Measurements from ENCODE around the gene JAG1. TPM values are rescaled to one million over a fixed set of nuclear protein-coding genes. Genes with fewer than 3 reads are reported as not detected.
A peak's percentile ranks its signal among the peaks of the same experiment; 100 is the strongest.

The JAG1 gene
- polyA plus RNA-seq, 4 donors: 6.3 to 63.7 (median 15.7) TPM

GRCh38 chr20:10707068-10707467 is 33.3 kb upstream of the JAG1 start:
- no peak for DNase-seq
- no peak for FAIRE-seq
- H3K4me1 ChIP-seq (ENCODE audit: control insufficient read depth in 3 of 3, insufficient read depth in 2 of 3, low read depth in 1 of 3, low read length in 2 of 3): peaks cover 5 to 30% (median 6%) of the 10 kb centered on the region in 3 donors
- H3K36me3 ChIP-seq (ENCODE audit: control insufficient read depth in 3 of 3, insufficient read depth in 2 of 3, low read depth in 1 of 3, low read length in 3 of 3): no peaks in the 10 kb centered on the region
- H3K4me3 ChIP-seq (ENCODE audit: low read depth in 1 of 3, low read length in 3 of 3): no peak overlapping the region
- no peaks in the 10 kb centered on the region for H3K27me3 ChIP-seq (ENCODE audit: control insufficient read depth in 3 of 3, insufficient read depth in 3 of 3, low read length in 3 of 3)
- H3K27ac ChIP-seq (ENCODE audit: low read depth in 1 of 3, low read length in 2 of 3): no peak overlapping the region
- no peaks in the 10 kb centered on the region for H3K9me3 ChIP-seq (ENCODE audit: control insufficient read depth in 2 of 2, insufficient read depth in 1 of 2, low read depth in 1 of 2, low read length in 1 of 2)
- 82 to 96% (median 91%) methylated on average over 4 of the region's 4 CpGs for WGBS, 3 donors

- WGBS, 3 donors: 95 to 98% (median 97%) methylated on average over 12 of the region's 12 CpGs
- Histone ChIP-seq H3K9me3 (ENCODE audit: control insufficient read depth in 2 of 2, insufficient read depth in 1 of 2, low read depth in 1 of 2, low read length in 1 of 2) (no peaks in the 10 kb centered on the region), H3K27ac (ENCODE audit: low read depth in 1 of 3, low read length in 2 of 3) (no peak overlapping the region), H3K4me3 (ENCODE audit: low read depth in 1 of 3, low read length in 3 of 3) (no peak overlapping the region), H3K36me3 (ENCODE audit: control insufficient read depth in 3 of 3, insufficient read depth in 2 of 3, low read depth in 1 of 3, low read length in 3 of 3) (no peaks in the 10 kb centered on the region), H3K27me3 (ENCODE audit: control insufficient read depth in 3 of 3, insufficient read depth in 3 of 3, low read length in 3 of 3) (no peaks in the 10 kb centered on the region), H3K4me1 (ENCODE audit: control insufficient read depth in 3 of 3, insufficient read depth in 2 of 3, low read depth in 1 of 3, low read length in 2 of 3) (peaks cover 5 to 29% (median 6%) of the 10 kb centered on the region in 3 donors)
- FAIRE-seq: no peak
- DNase-seq: no peak
Observed at GRCh38 chr20:10706460-10706811, 32.6 kb upstream of the JAG1 start.

DNA sequence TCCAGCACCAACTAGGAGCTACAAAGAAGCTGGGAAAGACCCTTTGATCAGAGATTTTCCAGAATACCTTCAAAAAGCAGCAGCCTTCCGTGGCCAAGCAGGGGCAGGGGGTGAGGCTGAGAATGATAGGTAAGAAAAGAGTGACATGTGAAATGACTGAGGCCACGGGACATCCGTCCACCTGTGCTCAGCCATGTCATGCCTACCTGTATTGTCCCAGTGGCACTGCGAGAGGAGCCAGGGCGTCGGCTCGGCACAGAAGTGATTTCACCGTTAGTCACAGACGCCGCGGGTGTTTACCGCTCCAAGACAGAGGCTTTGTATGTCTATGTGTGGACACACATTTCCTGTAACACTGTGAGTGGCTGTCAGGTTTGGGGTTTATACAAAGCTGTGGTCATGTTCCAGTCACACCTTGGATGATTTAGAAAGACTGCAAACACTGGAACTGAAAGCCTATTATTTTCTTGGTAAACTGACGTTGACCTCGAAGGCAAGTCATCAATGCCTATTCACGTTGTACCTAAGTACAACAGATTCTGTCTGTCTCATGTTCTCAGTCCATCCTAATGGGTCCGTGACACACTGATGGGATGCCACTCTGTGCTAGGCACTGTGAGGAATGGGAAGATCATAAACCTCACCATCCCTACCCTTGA is 32.1 kb upstream of the JAG1 start:
- no peaks in the 10 kb centered on the region for H3K36me3 ChIP-seq (ENCODE audit: control insufficient read depth in 3 of 3, insufficient read depth in 2 of 3, low read depth in 1 of 3, low read length in 3 of 3)
- no peak overlapping the region for H3K4me3 ChIP-seq (ENCODE audit: low read depth in 1 of 3, low read length in 3 of 3)
- FAIRE-seq (no peak), DNase-seq (no peak)
- H3K4me1 ChIP-seq (ENCODE audit: control insufficient read depth in 3 of 3, insufficient read depth in 2 of 3, low read depth in 1 of 3, low read length in 2 of 3): peaks cover 4 to 27% (median 5%) of the 10 kb centered on the region in 3 donors
- no peak overlapping the region for H3K27ac ChIP-seq (ENCODE audit: low read depth in 1 of 3, low read length in 2 of 3)
- 86 to 94% (median 91%) methylated on average over 16 of the region's 16 CpGs for WGBS, 3 donors
- H3K9me3 ChIP-seq (ENCODE audit: control insufficient read depth in 2 of 2, insufficient read depth in 1 of 2, low read depth in 1 of 2, low read length in 1 of 2): no peaks in the 10 kb centered on the region
- no peaks in the 10 kb centered on the region for H3K27me3 ChIP-seq (ENCODE audit: control insufficient read depth in 3 of 3, insufficient read depth in 3 of 3, low read length in 3 of 3)

GRCh38 chr20:10701607-10702006 is 27.8 kb upstream of the JAG1 start:
- no peaks in the 10 kb centered on the region for H3K27me3 ChIP-seq (ENCODE audit: control insufficient read depth in 3 of 3, insufficient read depth in 3 of 3, low read length in 3 of 3)
- H3K4me3 ChIP-seq (ENCODE audit: low read depth in 1 of 3, low read length in 3 of 3): no peak overlapping the region
- DNase-seq (no peak), FAIRE-seq (no peak)
- peaks cover 0 to 1% of the 10 kb centered on the region in 2 donors for H3K9me3 ChIP-seq (ENCODE audit: control insufficient read depth in 2 of 2, insufficient read depth in 1 of 2, low read depth in 1 of 2, low read length in 1 of 2)
- WGBS, 3 donors: 87 to 94% (median 88%) methylated on average over 1 of the region's 1 CpG
- H3K27ac ChIP-seq (ENCODE audit: low read depth in 1 of 3, low read length in 2 of 3): no peak overlapping the region
- H3K36me3 ChIP-seq (ENCODE audit: control insufficient read depth in 3 of 3, insufficient read depth in 2 of 3, low read depth in 1 of 3, low read length in 3 of 3): no peaks in the 10 kb centered on the region
- H3K4me1 ChIP-seq (ENCODE audit: control insufficient read depth in 3 of 3, insufficient read depth in 2 of 3, low read depth in 1 of 3, low read length in 2 of 3): peaks cover 0 to 19% (median 4%) of the 10 kb centered on the region in 3 donors

DNA sequence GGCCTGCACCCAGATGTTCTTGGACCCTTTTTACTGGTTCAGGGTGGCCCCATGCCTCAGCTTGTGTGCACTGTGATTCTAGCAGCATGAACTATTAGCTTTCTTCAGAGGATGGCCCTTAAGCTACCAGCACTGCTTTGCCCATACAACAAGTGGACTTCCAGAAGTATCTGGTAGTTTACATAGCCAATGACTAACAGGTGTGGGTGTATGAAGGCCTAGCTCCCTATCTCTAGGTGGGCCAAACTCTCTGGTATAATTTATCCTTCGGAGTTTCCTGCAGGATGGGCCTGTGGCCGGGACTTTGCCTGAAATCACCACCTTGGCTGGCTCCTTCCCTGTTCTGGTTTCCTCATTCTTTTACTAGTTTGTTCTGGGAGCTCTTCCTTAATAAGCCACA is 26.1 kb upstream of the JAG1 start:
- DNase-seq: peak in 1 of 2 donors; percentile 65
- no peaks in the 10 kb centered on the region for H3K36me3 ChIP-seq (ENCODE audit: control insufficient read depth in 3 of 3, insufficient read depth in 2 of 3, low read depth in 1 of 3, low read length in 3 of 3)
- peak overlapping the region; percentile 61 to 63 (median 62) for H3K27ac ChIP-seq (ENCODE audit: low read depth in 1 of 3, low read length in 2 of 3)
- peaks cover 0 to 26% (median 4%) of the 10 kb centered on the region in 3 donors for H3K4me1 ChIP-seq (ENCODE audit: control insufficient read depth in 3 of 3, insufficient read depth in 2 of 3, low read depth in 1 of 3, low read length in 2 of 3)
- WGBS, 3 donors: 8 to 64% (median 32%) methylated on average over 2 of the region's 2 CpGs
- FAIRE-seq: no peak
- peaks cover 0 to 2% of the 10 kb centered on the region in 2 donors for H3K9me3 ChIP-seq (ENCODE audit: control insufficient read depth in 2 of 2, insufficient read depth in 1 of 2, low read depth in 1 of 2, low read length in 1 of 2)
- no peaks in the 10 kb centered on the region for H3K27me3 ChIP-seq (ENCODE audit: control insufficient read depth in 3 of 3, insufficient read depth in 3 of 3, low read length in 3 of 3)
- H3K4me3 ChIP-seq (ENCODE audit: low read depth in 1 of 3, low read length in 3 of 3): no peak overlapping the region

DNA sequence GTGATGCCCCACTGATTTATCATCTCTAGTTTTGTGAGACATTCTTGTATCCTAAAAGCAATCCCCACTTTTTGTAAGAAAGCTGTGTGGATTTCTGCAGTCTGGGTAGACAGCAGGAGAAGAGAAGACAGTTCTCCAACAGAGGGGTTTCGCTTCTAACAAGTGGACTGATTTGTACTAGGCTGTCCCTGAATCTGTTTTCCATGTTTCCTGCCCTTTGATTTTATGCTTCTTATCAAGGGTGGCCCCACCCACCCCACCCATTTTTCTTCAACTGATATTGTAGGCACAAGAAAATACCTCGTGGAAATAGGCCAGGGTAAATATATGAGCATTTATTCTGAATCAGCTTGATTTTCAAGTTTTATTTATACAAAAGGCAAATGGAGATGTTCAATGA is 25.7 kb upstream of the JAG1 start:
- H3K4me3 ChIP-seq (ENCODE audit: low read depth in 1 of 3, low read length in 3 of 3): no peak overlapping the region
- H3K27me3 ChIP-seq (ENCODE audit: control insufficient read depth in 3 of 3, insufficient read depth in 3 of 3, low read length in 3 of 3): no peaks in the 10 kb centered on the region
- peaks cover 0 to 26% (median 4%) of the 10 kb centered on the region in 3 donors for H3K4me1 ChIP-seq (ENCODE audit: control insufficient read depth in 3 of 3, insufficient read depth in 2 of 3, low read depth in 1 of 3, low read length in 2 of 3)
- DNase-seq: peak; percentile 45 to 76
- 17 to 58% (median 44%) methylated on average over 2 of the region's 2 CpGs for WGBS, 3 donors
- H3K27ac ChIP-seq (ENCODE audit: low read depth in 1 of 3, low read length in 2 of 3): peak overlapping the region; percentile 62 to 77 (median 62)
- peaks cover 0 to 2% of the 10 kb centered on the region in 2 donors for H3K9me3 ChIP-seq (ENCODE audit: control insufficient read depth in 2 of 2, insufficient read depth in 1 of 2, low read depth in 1 of 2, low read length in 1 of 2)
- FAIRE-seq: no peak
- no peaks in the 10 kb centered on the region for H3K36me3 ChIP-seq (ENCODE audit: control insufficient read depth in 3 of 3, insufficient read depth in 2 of 3, low read depth in 1 of 3, low read length in 3 of 3)

DNA sequence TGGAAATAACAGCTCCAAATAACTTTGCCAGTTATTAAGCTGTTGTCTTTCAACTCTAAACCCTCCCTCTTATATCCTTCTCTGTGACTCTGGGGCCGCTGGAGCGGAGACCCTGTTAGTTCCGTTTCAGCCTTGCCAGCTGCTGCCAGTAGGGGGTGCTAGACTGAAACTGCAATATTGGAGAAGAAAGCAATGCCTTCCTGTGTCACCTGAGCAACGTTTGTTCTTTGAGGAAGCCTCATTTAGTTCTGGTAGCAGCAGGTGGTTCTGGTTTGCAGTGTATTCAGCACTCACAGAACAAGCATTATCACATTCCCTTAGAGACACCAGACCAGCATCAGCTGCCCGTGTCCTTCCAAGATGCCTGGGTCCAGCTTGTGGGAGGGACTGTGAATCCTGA is 22.9 kb upstream of the JAG1 start:
- no peak for FAIRE-seq
- peaks cover 0 to 2% of the 10 kb centered on the region in 2 donors for H3K9me3 ChIP-seq (ENCODE audit: control insufficient read depth in 2 of 2, insufficient read depth in 1 of 2, low read depth in 1 of 2, low read length in 1 of 2)
- no peaks in the 10 kb centered on the region for H3K36me3 ChIP-seq (ENCODE audit: control insufficient read depth in 3 of 3, insufficient read depth in 2 of 3, low read depth in 1 of 3, low read length in 3 of 3)

DNA sequence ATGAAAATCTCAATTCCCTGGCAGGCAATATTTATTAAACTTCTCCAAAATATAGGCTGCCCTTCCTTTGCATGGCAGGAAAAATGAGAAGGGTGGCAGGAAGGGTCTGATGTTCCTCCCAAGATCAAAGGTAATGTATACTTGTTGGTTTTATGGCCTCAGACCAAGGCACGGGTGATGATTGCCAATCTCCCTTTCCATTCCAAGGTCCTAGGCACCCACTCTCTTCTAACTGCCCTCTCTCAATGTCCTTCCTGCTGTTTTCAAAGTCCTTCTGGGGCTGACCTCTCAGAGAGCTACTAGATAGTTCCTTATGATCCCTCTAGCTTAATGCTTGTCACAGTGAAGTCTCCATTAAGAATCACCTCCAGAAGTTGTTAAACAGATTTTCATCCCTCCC is 15.6 kb upstream of the JAG1 start:
- Histone ChIP-seq H3K36me3 (ENCODE audit: control insufficient read depth in 3 of 3, insufficient read depth in 2 of 3, low read depth in 1 of 3, low read length in 3 of 3) (no peaks in the 10 kb centered on the region), H3K4me3 (ENCODE audit: low read depth in 1 of 3, low read length in 3 of 3) (no peak overlapping the region), H3K4me1 (ENCODE audit: control insufficient read depth in 3 of 3, insufficient read depth in 2 of 3, low read depth in 1 of 3, low read length in 2 of 3) (peaks cover 0 to 13% (median 0%) of the 10 kb centered on the region in 3 donors), H3K27ac (ENCODE audit: low read depth in 1 of 3, low read length in 2 of 3) (no peak overlapping the region), H3K9me3 (ENCODE audit: control insufficient read depth in 2 of 2, insufficient read depth in 1 of 2, low read depth in 1 of 2, low read length in 1 of 2) (no peaks in the 10 kb centered on the region), H3K27me3 (ENCODE audit: control insufficient read depth in 3 of 3, insufficient read depth in 3 of 3, low read length in 3 of 3) (no peaks in the 10 kb centered on the region)
- 11 to 56% (median 36%) methylated on average over 1 of the region's 1 CpG for WGBS, 3 donors
- FAIRE-seq: no peak
- DNase-seq: peak; percentile 45 to 73

More for the DNA sequence above, 22.9 kb upstream of the JAG1 start:
- DNase-seq: peak in 1 of 2 donors; percentile 9
- Histone ChIP-seq H3K4me3 (ENCODE audit: low read depth in 1 of 3, low read length in 3 of 3) (no peak overlapping the region), H3K4me1 (ENCODE audit: control insufficient read depth in 3 of 3, insufficient read depth in 2 of 3, low read depth in 1 of 3, low read length in 2 of 3) (peaks cover 0 to 26% (median 4%) of the 10 kb centered on the region in 3 donors), H3K27me3 (ENCODE audit: control insufficient read depth in 3 of 3, insufficient read depth in 3 of 3, low read length in 3 of 3) (no peaks in the 10 kb centered on the region), H3K27ac (ENCODE audit: low read depth in 1 of 3, low read length in 2 of 3) (peak overlapping the region in 1 of 3 donors; percentile 56)
- WGBS, 3 donors: 71 to 75% (median 72%) methylated on average over 5 of the region's 5 CpGs

GRCh38 chr20:10687895-10688294 is 14.1 kb upstream of the JAG1 start:
- Histone ChIP-seq H3K36me3 (ENCODE audit: control insufficient read depth in 3 of 3, insufficient read depth in 2 of 3, low read depth in 1 of 3, low read length in 3 of 3) (no peaks in the 10 kb centered on the region), H3K4me1 (ENCODE audit: control insufficient read depth in 3 of 3, insufficient read depth in 2 of 3, low read depth in 1 of 3, low read length in 2 of 3) (peaks cover 0 to 15% (median 0%) of the 10 kb centered on the region in 3 donors), H3K27ac (ENCODE audit: low read depth in 1 of 3, low read length in 2 of 3) (no peak overlapping the region), H3K9me3 (ENCODE audit: control insufficient read depth in 2 of 2, insufficient read depth in 1 of 2, low read depth in 1 of 2, low read length in 1 of 2) (no peaks in the 10 kb centered on the region), H3K4me3 (ENCODE audit: low read depth in 1 of 3, low read length in 3 of 3) (no peak overlapping the region), H3K27me3 (ENCODE audit: control insufficient read depth in 3 of 3, insufficient read depth in 3 of 3, low read length in 3 of 3) (no peaks in the 10 kb centered on the region)
- WGBS, 3 donors: 85 to 90% (median 88%) methylated on average over 5 of the region's 5 CpGs
- FAIRE-seq (no peak), DNase-seq (no peak)

All from small intestine (tissue), 7 donors.